Measurements from ENCODE around the gene SPAG8.

Gene SPAG8

DNA sequence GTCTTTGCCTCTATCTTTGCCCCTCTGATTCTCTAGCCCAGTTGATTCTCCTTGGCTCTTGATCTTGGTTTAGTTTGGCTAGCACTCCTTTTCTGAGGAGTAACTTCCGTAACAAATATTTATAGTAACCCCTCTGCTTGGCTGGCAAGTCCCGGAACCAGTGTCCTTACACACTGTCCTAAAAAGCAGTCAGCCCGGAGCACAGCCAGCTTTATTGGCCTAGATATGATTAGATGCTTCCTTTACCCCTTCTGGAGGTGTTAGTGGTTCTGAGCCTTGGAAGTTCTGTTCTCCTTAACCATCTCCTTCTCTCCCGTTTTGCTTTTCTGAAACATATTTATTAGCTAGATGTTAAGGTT is 41.0 kb downstream of the SPAG8 start:
- DNase-seq = no peak

DNA sequence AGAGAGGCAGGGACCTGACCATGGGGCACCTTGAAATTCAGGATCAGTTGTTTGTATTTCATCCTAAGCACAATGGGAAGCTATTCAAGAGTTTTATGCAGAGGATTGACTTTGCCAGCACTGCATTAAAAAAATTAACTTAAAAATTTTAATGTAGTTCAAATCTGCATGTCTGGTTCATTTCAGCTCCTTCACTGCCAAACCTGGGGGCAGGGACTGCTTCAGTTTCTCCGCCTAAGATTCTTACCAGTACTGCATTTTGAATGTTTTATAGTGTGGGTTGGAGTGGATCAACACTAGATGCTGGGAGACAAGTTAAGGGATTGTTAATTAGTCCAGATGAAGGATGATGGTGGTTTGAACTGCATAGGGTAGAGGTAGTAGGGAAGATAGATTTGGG is 42.3 kb downstream of the SPAG8 start:
- no peak for DNase-seq

DNA sequence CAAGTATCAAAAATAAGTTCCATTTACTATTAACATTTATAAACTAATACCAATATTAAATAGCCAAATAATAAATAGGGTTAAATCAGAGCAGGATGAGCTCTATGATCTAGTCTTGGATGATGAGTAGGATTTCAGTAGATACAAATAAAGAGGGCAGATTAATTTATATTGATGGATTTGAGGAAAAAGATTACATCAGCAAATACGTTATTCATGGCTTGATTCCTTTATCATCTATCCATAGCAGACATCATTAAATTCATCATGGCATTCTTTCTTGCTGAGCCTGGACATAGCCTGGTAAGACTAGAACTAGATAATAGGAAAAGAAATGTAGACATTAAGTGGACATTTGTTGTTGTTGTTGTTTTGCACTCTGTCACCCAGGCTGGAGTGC is 44.6 kb downstream of the SPAG8 start:
- DNase-seq = no peak

DNA sequence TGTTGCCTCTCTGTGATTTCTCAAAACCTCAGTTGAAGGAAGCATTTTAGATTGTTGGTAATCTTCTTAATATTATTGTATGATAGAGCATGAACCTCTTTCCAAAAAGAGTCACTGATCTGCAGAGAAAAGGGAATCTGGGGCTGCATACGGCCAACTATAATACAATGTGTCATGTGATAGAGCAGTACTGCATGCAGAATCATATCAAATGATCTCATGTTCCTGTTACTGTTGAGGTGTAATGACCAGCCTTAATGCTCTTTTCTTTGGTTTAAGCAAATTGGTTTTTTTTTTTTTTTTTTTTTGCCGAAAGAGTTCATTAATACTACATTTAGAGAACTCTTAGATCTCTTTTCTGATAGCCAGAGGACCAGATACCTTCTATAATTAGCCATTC is 45.1 kb downstream of the SPAG8 start:
- no peak for DNase-seq

DNA sequence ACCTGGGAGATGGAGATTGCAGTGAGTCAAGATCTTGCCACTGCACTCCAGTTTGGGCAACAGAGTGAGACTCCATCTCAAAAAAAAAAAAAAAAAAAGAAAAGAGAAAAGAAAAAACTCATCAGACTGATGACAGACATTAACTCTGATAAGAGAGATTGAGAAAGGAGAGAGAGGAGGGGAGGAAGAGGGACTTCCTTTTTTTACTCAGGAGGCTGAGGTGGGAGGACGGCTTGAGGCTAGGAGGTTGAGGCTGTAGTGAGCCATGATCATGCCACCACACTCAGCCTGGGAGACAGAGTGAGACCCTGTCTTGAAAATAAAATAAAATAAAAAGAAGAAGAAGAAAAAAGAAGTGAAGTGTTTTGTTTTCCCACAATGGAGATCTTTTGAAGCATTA is 48.3 kb downstream of the SPAG8 start:
- DNase-seq = no peak

DNA sequence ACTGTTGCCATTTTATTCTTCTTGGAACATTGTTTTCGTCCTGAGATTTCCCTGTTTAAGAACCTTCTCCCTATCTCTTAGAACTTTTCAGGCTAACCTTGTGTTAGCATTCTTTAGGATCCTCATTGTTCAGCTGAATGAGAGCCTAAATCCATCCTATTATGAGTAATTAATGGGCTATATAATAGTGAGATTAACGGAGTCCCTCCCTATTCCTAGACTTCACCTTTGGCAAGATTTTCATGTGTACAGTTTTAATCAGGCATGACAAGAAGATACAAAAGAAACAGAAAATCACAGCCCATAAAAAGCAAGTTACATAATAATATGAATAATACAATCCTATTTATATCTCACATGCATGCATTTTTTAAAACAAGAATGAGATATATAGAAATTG is 48.9 kb downstream of the SPAG8 start:
- no peak for DNase-seq

DNA sequence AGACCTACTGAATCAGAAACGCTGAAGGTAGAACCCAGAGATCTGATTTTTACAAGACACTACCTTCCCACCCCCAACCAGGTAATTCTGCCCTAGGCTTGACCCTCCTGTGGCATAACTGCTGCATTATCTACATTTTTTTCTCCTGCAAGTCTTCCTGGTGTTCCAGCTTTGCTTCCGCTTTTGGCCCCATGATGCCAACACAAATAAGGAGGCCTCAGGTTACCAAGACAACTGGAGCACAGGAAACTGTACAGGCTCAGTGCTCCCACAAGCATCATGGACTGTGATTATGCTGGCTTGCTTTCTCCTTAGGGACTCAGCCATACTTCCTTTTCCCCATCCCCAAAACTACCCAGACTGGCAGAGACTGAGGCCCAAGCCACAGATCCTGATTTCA is 51.4 kb downstream of the SPAG8 start:
- no peak for DNase-seq

DNA sequence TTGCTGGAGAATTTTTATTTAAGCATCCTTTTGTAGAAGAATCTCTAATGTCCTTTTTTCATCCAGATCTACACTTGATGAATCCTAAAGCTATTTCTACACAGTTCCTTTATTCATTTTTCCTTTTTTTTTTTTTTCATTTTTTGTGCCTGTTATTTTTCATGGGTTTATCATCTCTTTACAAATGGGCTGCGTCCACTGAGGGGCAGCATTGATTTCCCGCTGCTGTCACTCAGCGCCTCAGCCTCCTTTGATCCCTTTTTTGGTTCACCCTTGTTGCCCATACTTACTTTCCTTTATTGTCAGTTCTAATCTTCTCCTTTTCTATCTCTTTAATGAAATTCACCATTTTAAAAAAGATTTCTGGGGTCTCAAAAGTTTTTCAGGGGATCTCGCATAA is 52.3 kb downstream of the SPAG8 start:
- no peak for DNase-seq

All from SW 1271 (cell line).